Liver (tissue), 9 donors: ENCODE measurements around the gene PFN3. TPM values are rescaled to one million over a fixed set of nuclear protein-coding genes. Genes with fewer than 3 reads are reported as not detected.

Experiments used
- DNase-seq: peaks from one replicate; pipeline ENCODE4 v3.0.0-alpha.2; 2017; ENCODE audit warnings: low spot score
- H3K27ac ChIP-seq, 2 donors: one replicate each; pipeline ENCODE4 v1.7.0; 2013; ENCODE audit warnings: inconsistent platforms in 2 of 2, low read length in 2 of 2, control low read depth in 1 of 2, low read depth in 1 of 2, mild to moderate bottlenecking in 1 of 2
- H3K27me3 ChIP-seq, 4 donors: one replicate each; pipeline versions ENCODE4 v1.6.1 to v1.7.0; 2013; ENCODE audit warnings: low read length in 3 of 4, inconsistent platforms in 1 of 4, mild to moderate bottlenecking in 1 of 4, moderate library complexity in 1 of 4; ENCODE audit not compliant: control insufficient read depth in 4 of 4, insufficient read depth in 4 of 4
- H3K36me3 ChIP-seq, 4 donors: one replicate each; pipeline versions ENCODE4 v1.6.1 to v1.7.0; 2013; ENCODE audit warnings: low read length in 3 of 4, mild to moderate bottlenecking in 3 of 4, low read depth in 1 of 4, moderate library complexity in 1 of 4; ENCODE audit not compliant: control insufficient read depth in 4 of 4, insufficient read depth in 3 of 4
- H3K4me1 ChIP-seq, 4 donors: one replicate each; pipeline versions ENCODE4 v1.6.1 to v1.7.0; 2013; ENCODE audit warnings: low read length in 3 of 4, mild to moderate bottlenecking in 3 of 4, moderate library complexity in 1 of 4; ENCODE audit not compliant: control insufficient read depth in 4 of 4, insufficient read depth in 4 of 4
- H3K4me3 ChIP-seq, 3 donors: one replicate each; pipeline versions ENCODE4 v1.6.1 to v1.7.0; 2013; ENCODE audit warnings: low read length in 3 of 3, control low read depth in 1 of 3, low read depth in 1 of 3, mild to moderate bottlenecking in 1 of 3
- H3K9ac ChIP-seq, 2 donors: one replicate each; pipeline ENCODE4 v1.7.0; 2013; ENCODE audit warnings: low read length in 2 of 2, mild to moderate bottlenecking in 2 of 2, moderate library complexity in 2 of 2, control low read depth in 1 of 2, low read depth in 1 of 2
- H3K9me3 ChIP-seq, 4 donors: one replicate each; pipeline versions ENCODE4 v1.6.1 to v1.7.0; 2013; ENCODE audit warnings: low read length in 3 of 4; ENCODE audit not compliant: control insufficient read depth in 4 of 4
- FOXA1 ChIP-seq: IDR thresholded peaks from 2 replicates; pipeline ENCODE4 v1.6.1; 2016; ENCODE audit warnings: antibody characterized with exemption
- FOXA2 ChIP-seq: IDR thresholded peaks from 2 replicates; pipeline ENCODE4 v1.6.1; 2016; ENCODE audit warnings: antibody characterized with exemption
- GABPA ChIP-seq, 2 donors: IDR thresholded peaks in 1 of 2; conservative IDR thresholded peaks in 1 of 2; 2 replicates each; pipeline ENCODE4 v1.6.1; 2016; ENCODE audit warnings: antibody characterized with exemption in 2 of 2, mild to moderate bottlenecking in 1 of 2, moderate library complexity in 1 of 2
- HNF4A ChIP-seq, 2 donors: conservative IDR thresholded peaks; 2 replicates each; pipeline ENCODE4 v1.6.1; 2016; ENCODE audit warnings: antibody characterized with exemption in 2 of 2, mild to moderate bottlenecking in 2 of 2
- NR2F2 ChIP-seq: IDR thresholded peaks from 2 replicates; pipeline ENCODE4 v1.6.1; 2016; ENCODE audit warnings: antibody characterized with exemption
- REST ChIP-seq: IDR thresholded peaks from 2 replicates; pipeline ENCODE4 v1.6.1; 2016; ENCODE audit warnings: antibody characterized with exemption, mild to moderate bottlenecking
- RXRA ChIP-seq, 2 donors: IDR thresholded peaks; 2 replicates each; pipeline ENCODE4 v1.6.1; 2017 to 2018; ENCODE audit warnings: antibody characterized with exemption in 2 of 2, mild to moderate bottlenecking in 1 of 2
- SP1 ChIP-seq: IDR thresholded peaks from 2 replicates; pipeline ENCODE4 v1.6.1; 2018; ENCODE audit warnings: antibody characterized with exemption, mild to moderate bottlenecking
- TAF1 ChIP-seq: conservative IDR thresholded peaks from 2 replicates; pipeline ENCODE4 v1.6.1; 2016; ENCODE audit warnings: antibody characterized with exemption, mild to moderate bottlenecking
- YY1 ChIP-seq: IDR thresholded peaks from 2 replicates; pipeline ENCODE4 v1.6.1; 2016; ENCODE audit warnings: antibody characterized with exemption, mild to moderate bottlenecking
- WGBS: extraction: QIAGEN DNeasy Blood & Tissue Kit; methylation state at CpG from one replicate; pipeline ENCODE4 v1.1.7; 2013; 5-methylcytosine and 5-hydroxymethylcytosine counted together
- polyA plus RNA-seq, 2 donors: library from polyadenylated mRNA; stranded (reverse) in 1 of 2; unstranded in 1 of 2; fragments of 200-250 nt in 1 of 2; fragments of >200 nt in 1 of 2; fragmentation: Nextera tagmentation in 1 of 2; extraction: Ambion mirVana in 1 of 2; gene quantifications; one replicate each; pipeline versions ENCODE4 v1.2.1 to v1.2.3, GENCODE V29; 2013 to 2015
- total RNA-seq, 2 donors: library from RNA; depleted of rRNA; stranded (reverse); fragments of >200 nt; gene quantifications; one replicate each; pipeline ENCODE4 v1.2.3, GENCODE V29; 2014
- TF ChIP-seq, protein P1 (sequence below): IDR thresholded peaks from 2 replicates; pipeline ENCODE4 v1.6.1; 2016; ENCODE audit warnings: antibody characterized with exemption
- TF ChIP-seq, protein P2 (sequence below): fragments of 150-350 bp; IDR thresholded peaks from 2 replicates; pipeline ENCODE4 v1.5.1; 2017; ENCODE audit warnings: improper control_type of control experiment, low read depth, low read length; ENCODE audit not compliant: missing input control
- TF ChIP-seq, protein P3 (sequence below): IDR thresholded peaks from 2 replicates; pipeline ENCODE4 v1.6.1; 2016; ENCODE audit warnings: antibody characterized with exemption
- donor health status: healthy.
- donor health status: healthy.
- donor health status: healthy.
- donor health status: healthy.
- donor health status: healthy.

The PFN3 gene
- total and polyA plus RNA-seq, 4 donors, result not detected

DNA sequence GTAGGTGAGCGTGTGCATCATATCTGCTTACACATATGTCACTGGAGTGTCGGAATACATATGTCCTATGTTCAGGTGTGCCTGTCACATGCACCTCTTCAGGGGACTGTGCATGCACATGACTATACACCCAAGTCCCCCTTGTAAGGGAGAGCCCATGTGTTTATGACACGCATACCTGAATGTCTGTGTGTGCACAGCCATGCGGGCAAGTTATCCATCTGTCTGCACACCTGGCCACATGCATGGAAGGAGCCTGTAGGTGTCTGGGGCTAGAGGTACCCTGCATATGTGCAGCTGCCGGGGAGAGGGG is 43.4 kb downstream of the PFN3 start:
- peak overlapping the region; percentile 77 to 92 for H3K27ac ChIP-seq
- no peaks in the 10 kb centered on the region for H3K9me3 ChIP-seq
- H3K36me3 ChIP-seq, result no peaks in the 10 kb centered on the region
- H3K9ac ChIP-seq, result no peak overlapping the region
- H3K4me1 ChIP-seq, result peaks cover 21 to 76% (median 62%) of the 10 kb centered on the region in 4 donors
- DNase-seq, result no peak
- peak overlapping the region in 2 of 3 donors; percentile 56 to 81 for H3K4me3 ChIP-seq
- no peaks in the 10 kb centered on the region for H3K27me3 ChIP-seq
- WGBS, result 80% methylated on average over 5 of the region's 5 CpGs
- TF ChIP-seq HNF4A (conservative IDR thresholded peaks at IDR 0.05), result no peak

DNA sequence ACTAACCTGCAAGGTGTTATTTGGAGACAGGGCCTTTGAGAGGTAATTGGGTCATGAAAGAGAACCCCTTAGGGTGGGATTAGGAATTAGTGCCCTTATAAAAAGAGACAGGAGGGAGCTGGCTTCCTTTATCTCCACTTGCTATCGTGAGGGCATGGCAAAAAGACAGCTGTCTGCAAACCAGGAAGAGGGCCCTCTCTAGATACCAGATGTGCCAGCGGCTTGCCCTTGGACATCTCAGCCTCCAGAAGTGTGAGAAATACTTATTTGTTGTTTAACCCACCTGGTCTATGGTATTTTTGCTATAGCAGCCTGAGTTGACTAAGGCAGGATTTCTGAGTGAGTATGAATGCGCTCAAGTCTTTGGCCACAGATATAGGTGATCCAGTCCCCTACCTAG is 43.7 kb downstream of the PFN3 start:
- DNase-seq, result no peak
- no peaks in the 10 kb centered on the region for H3K9me3 ChIP-seq
- H3K4me1 ChIP-seq, result peaks cover 22 to 75% (median 59%) of the 10 kb centered on the region in 4 donors
- no peak for TF ChIP-seq FOXA1
- TF ChIP-seq FOXA2, result no peak
- TF ChIP-seq NR2F2, result no peak
- TF ChIP-seq, protein P1, sequence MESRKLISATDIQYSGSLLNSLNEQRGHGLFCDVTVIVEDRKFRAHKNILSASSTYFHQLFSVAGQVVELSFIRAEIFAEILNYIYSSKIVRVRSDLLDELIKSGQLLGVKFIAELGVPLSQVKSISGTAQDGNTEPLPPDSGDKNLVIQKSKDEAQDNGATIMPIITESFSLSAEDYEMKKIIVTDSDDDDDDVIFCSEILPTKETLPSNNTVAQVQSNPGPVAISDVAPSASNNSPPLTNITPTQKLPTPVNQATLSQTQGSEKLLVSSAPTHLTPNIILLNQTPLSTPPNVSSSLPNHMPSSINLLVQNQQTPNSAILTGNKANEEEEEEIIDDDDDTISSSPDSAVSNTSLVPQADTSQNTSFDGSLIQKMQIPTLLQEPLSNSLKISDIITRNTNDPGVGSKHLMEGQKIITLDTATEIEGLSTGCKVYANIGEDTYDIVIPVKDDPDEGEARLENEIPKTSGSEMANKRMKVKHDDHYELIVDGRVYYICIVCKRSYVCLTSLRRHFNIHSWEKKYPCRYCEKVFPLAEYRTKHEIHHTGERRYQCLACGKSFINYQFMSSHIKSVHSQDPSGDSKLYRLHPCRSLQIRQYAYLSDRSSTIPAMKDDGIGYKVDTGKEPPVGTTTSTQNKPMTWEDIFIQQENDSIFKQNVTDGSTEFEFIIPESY, result no peak
- TF ChIP-seq, protein P2, sequence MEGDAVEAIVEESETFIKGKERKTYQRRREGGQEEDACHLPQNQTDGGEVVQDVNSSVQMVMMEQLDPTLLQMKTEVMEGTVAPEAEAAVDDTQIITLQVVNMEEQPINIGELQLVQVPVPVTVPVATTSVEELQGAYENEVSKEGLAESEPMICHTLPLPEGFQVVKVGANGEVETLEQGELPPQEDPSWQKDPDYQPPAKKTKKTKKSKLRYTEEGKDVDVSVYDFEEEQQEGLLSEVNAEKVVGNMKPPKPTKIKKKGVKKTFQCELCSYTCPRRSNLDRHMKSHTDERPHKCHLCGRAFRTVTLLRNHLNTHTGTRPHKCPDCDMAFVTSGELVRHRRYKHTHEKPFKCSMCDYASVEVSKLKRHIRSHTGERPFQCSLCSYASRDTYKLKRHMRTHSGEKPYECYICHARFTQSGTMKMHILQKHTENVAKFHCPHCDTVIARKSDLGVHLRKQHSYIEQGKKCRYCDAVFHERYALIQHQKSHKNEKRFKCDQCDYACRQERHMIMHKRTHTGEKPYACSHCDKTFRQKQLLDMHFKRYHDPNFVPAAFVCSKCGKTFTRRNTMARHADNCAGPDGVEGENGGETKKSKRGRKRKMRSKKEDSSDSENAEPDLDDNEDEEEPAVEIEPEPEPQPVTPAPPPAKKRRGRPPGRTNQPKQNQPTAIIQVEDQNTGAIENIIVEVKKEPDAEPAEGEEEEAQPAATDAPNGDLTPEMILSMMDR, result no peak
- TF ChIP-seq GABPA (IDR thresholded peaks at IDR 0.05 in 1 of 2, conservative IDR thresholded peaks at IDR 0.05 in 1 of 2), result no peak
- TF ChIP-seq, protein P3, sequence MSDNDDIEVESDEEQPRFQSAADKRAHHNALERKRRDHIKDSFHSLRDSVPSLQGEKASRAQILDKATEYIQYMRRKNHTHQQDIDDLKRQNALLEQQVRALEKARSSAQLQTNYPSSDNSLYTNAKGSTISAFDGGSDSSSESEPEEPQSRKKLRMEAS, result no peak
- no peak for TF ChIP-seq TAF1
- no peak for TF ChIP-seq HNF4A (conservative IDR thresholded peaks at IDR 0.05)
- no peak for TF ChIP-seq SP1
- TF ChIP-seq YY1, result no peak
- TF ChIP-seq RXRA (IDR thresholded peaks at IDR 0.05), result no peak
- TF ChIP-seq REST, result no peak
- H3K27ac ChIP-seq, result peak overlapping the region; percentile 77 to 92
- H3K36me3 ChIP-seq, result no peaks in the 10 kb centered on the region
- H3K4me3 ChIP-seq, result no peak overlapping the region
- no peak overlapping the region for H3K9ac ChIP-seq
- no peaks in the 10 kb centered on the region for H3K27me3 ChIP-seq
- WGBS, result 82% methylated on average over 3 of the region's 3 CpGs
